A549 treated with ZK216348 at 1 μM for 4 hours (cell line): ENCODE results near the gene TAOK3. TPM values are rescaled to one million over a fixed set of nuclear protein-coding genes. Genes with fewer than 3 reads are reported as not detected.

Experiments used
- total RNA-seq: library from RNA; stranded (reverse); fragments of 200-300 nt; extraction: Qiagen RNA extraction; gene quantifications from 5 replicates; pipeline ENCODE4 v1.2.3, GENCODE V29; 2022; ENCODE audit warnings: low read depth

TAOK3 gene
- total RNA-seq: 8.8 to 13.6 TPM (median 11.3 TPM) in 5 replicates

GRCh38 chr12:118372541-118373495, at the start of gene TAOK3:
Gene TAOK3, minus strand, starts transcription at chr12:118372907. Its CDS starts 117,340 bp downstream, at chr12:118255567.

GRCh38 chr12:118376089-118377020, 3.6 kb upstream of the TAOK3 start, which contains the start of gene SUDS3:
Gene SUDS3, plus strand, starts transcription at chr12:118376555. Its CDS starts 137 bp downstream, at chr12:118376692.

GRCh38 chr12:118135788-118136558, 236.7 kb downstream of the TAOK3 start, which contains the start of gene PEBP1:
Gene PEBP1, plus strand, starts transcription at chr12:118136124. Its CDS starts 86 bp downstream, at chr12:118136210.

DNA sequence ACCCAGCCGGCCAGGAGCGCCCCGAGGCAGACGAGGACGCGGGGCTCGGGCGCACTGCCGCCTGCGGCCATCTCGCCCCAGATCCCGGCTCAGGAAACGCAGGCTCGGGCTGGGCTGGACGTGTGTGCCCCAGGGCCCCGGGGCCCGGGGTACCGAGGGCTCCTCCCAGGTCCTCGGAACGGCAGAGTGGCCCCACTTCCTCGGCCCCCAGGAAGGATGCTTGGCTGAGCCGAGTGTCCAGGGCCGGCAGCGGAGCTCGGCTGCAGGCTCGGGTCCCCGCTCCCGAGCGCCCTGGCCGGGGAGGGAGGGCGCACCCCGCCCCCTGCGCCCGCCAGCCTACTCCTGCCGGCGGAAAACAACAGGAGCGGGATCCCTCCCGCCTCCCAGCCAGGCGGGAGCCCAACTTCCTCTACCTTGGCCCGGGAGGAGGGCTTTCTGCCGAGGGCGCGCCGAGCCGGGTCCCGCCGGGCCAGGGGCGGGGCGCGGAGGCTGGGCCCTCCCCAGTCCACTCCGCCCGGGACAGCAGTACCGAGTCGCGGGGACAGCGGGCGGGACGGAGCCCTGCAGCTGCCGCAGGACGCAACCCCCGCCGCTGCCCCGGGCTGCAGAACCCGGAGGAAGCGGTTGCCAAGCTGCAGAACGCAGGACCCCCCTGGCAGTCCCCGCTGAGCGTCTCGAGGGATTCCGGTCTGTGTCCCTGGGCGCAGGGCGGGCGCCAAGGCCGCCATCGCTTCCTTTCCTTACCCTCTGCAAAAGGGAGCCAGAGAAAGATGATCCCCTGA, 268.9 kb downstream of the TAOK3 start, which contains the start of gene VSIG10:
Gene VSIG10 (minus strand): TSS at position 411 of the 782 bp plus-strand sequence. CDS start 340 bp downstream, at position 71.

Other genes with a start within 250 kb of the TAOK3 start
- gene PEBP1, start 236.8 kb downstream of the TAOK3 start, total RNA-seq: 222 to 285 TPM (median 268 TPM) in 5 replicates
- 13.2 to 17.3 TPM (median 15.6 TPM) in 5 replicates for gene SUDS3, start 3.6 kb upstream of the TAOK3 start, total RNA-seq